Smooth muscle cell (in vitro differentiated cells): ENCODE results near the gene ACSBG1. TPM values are rescaled to one million over a fixed set of nuclear protein-coding genes. Genes with fewer than 3 reads are reported as not detected.

ENCODE experiments used
- DNase-seq: peaks from one replicate; lab custom pipeline; 2025; ENCODE audit not compliant: unreplicated experiment; lab: John Stamatoyannopoulos, UW
- H2AFZ ChIP-seq: fragments of 200-600 bp; sonication (generic); 2 replicates; pipeline ENCODE4 v1.6.0; 2016; ENCODE audit warnings: antibody characterized with exemption, low read depth, mild to moderate bottlenecking
- H3F3A ChIP-seq: fragments of 200-600 bp; sonication (generic); 2 replicates; pipeline ENCODE4 v1.6.0; 2017; ENCODE audit warnings: antibody characterized with exemption, low read depth
- H3K27ac ChIP-seq: fragments of 200-600 bp; sonication (generic); 2 replicates; pipeline ENCODE4 v1.5.1; 2016; ENCODE audit warnings: low read depth, mild to moderate bottlenecking
- H3K27me3 ChIP-seq: fragments of 200-600 bp; sonication (generic); 2 replicates; pipeline ENCODE4 v1.6.1; 2016; ENCODE audit warnings: low read depth, mild to moderate bottlenecking
- H3K36me3 ChIP-seq: fragments of 200-600 bp; sonication (generic); 2 replicates; pipeline ENCODE4 v1.5.1; 2016; ENCODE audit warnings: low read depth
- H3K4me1 ChIP-seq: fragments of 200-600 bp; sonication (generic); 2 replicates; pipeline ENCODE4 v1.5.1; 2016; ENCODE audit warnings: low read depth
- H3K4me2 ChIP-seq: fragments of 200-600 bp; sonication (generic); 2 replicates; pipeline ENCODE4 v1.6.0; 2016; ENCODE audit warnings: mild to moderate bottlenecking
- H3K4me3 ChIP-seq: fragments of 200-600 bp; sonication (generic); 2 replicates; pipeline ENCODE4 v1.5.1; 2016; ENCODE audit warnings: mild to moderate bottlenecking
- H3K79me2 ChIP-seq: fragments of 200-600 bp; sonication (generic); 2 replicates; pipeline ENCODE4 v1.6.0; 2016; ENCODE audit warnings: low read depth, mild to moderate bottlenecking
- H3K9ac ChIP-seq: fragments of 200-600 bp; sonication (generic); 2 replicates; pipeline ENCODE4 v1.6.0; 2016; ENCODE audit warnings: low read depth
- H3K9me3 ChIP-seq: fragments of 200-600 bp; sonication (generic); replicated peaks from 2 replicates; pipeline ENCODE4 v1.5.1; 2016; ENCODE audit warnings: low read depth
- H4K20me1 ChIP-seq: fragments of 200-600 bp; sonication (generic); 2 replicates; pipeline ENCODE4 v1.6.0; 2016; ENCODE audit warnings: low read depth
- WGBS: methylation state at CpG from one replicate; pipeline ENCODE4 v1.1.7; 2016; ENCODE audit warnings: low lambda C conversion rate; 5-methylcytosine and 5-hydroxymethylcytosine counted together
- polyA plus RNA-seq: library from polyadenylated mRNA; unstranded; fragments of >200 nt; fragmentation: Nextera tagmentation; extraction: Ambion mirVana; gene quantifications from 2 replicates; pipeline ENCODE4 v1.2.1, GENCODE V29; 2016
- total RNA-seq: library from RNA; depleted of rRNA; stranded (reverse); fragments of >200 nt; gene quantifications from 2 replicates; pipeline ENCODE4 v1.2.3, GENCODE V29; 2014
- TF ChIP-seq, protein P1 (sequence below): fragments of 200-600 bp; sonication (generic); IDR thresholded peaks from 2 replicates; pipeline ENCODE4 v1.5.1; 2017; ENCODE audit warnings: borderline replicate concordance, mild to moderate bottlenecking, antibody characterized with exemption; ENCODE audit not compliant: insufficient read depth, poor library complexity, severe bottlenecking

Gene ACSBG1
- total and polyA plus RNA-seq, 2 experiments from 2014 or later, result under 0.01 to 0.22 TPM

DNA sequence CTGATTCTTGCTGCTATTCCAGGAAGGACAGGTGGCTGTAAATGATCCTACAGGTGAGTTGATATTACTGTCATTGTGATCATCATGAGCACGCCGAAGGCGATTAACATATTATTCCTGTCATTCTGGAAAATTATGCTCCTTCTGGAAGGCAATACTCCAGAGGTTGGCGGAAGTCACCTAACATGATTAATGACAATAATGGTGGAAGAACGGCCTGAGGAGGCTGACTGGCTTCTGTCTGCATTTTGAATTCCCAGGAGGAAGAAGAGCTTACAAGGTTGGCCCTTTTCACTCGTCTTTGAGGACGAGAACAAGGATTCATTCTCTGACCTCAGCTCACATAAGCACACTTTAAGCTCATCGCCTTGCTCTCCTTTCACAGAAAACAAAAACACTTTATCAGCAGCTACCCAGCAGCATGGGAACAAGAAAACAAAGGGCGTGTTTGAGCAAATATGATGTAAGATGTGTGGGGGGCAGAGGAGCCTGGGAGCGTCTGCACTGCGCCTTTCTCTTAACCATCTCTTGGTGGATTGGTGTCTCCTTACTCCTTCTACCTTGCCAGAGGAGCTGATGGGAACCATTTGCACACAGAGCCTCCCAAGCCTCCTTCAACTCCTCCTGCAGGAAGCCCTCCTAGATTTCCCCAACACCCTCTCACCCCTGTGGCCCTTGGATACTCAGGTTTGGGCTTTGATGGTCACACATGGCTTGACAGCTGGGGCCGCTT is 23.0 kb downstream of the ACSBG1 start:
- Histone ChIP-seq H3K9ac (no peak overlapping the region), H3K4me3 (no peak overlapping the region), H3F3A (peaks cover 5% of the 10 kb centered on the region), H3K9me3 (no peaks in the 10 kb centered on the region), H3K27ac (no peak overlapping the region), H3K36me3 (no peaks in the 10 kb centered on the region), H2AFZ (no peak overlapping the region), H3K4me1 (peaks cover 6% of the 10 kb centered on the region), H3K79me2 (no peaks in the 10 kb centered on the region), H3K4me2 (no peak overlapping the region), H4K20me1 (no peaks in the 10 kb centered on the region), H3K27me3 (no peaks in the 10 kb centered on the region)
- TF ChIP-seq, protein P1, sequence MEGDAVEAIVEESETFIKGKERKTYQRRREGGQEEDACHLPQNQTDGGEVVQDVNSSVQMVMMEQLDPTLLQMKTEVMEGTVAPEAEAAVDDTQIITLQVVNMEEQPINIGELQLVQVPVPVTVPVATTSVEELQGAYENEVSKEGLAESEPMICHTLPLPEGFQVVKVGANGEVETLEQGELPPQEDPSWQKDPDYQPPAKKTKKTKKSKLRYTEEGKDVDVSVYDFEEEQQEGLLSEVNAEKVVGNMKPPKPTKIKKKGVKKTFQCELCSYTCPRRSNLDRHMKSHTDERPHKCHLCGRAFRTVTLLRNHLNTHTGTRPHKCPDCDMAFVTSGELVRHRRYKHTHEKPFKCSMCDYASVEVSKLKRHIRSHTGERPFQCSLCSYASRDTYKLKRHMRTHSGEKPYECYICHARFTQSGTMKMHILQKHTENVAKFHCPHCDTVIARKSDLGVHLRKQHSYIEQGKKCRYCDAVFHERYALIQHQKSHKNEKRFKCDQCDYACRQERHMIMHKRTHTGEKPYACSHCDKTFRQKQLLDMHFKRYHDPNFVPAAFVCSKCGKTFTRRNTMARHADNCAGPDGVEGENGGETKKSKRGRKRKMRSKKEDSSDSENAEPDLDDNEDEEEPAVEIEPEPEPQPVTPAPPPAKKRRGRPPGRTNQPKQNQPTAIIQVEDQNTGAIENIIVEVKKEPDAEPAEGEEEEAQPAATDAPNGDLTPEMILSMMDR, result no peak
- DNase-seq, result no peak
- WGBS, result 75% methylated on average over 12 of the region's 12 CpGs

GRCh38 chr15:78210349-78210717 is 24.0 kb downstream of the ACSBG1 start:
- H3K4me2 ChIP-seq, result no peak overlapping the region
- WGBS, result 76% methylated on average over 5 of the region's 5 CpGs
- H3K9me3 ChIP-seq, result no peaks in the 10 kb centered on the region
- H3K9ac ChIP-seq, result no peak overlapping the region
- TF ChIP-seq, protein P1, result no peak
- H4K20me1 ChIP-seq, result no peaks in the 10 kb centered on the region
- H2AFZ ChIP-seq, result no peak overlapping the region
- H3K4me3 ChIP-seq, result no peak overlapping the region
- DNase-seq, result no peak
- peak overlapping the region; percentile 69 for H3K27ac ChIP-seq
- H3F3A ChIP-seq, result peaks cover 5% of the 10 kb centered on the region
- H3K36me3 ChIP-seq, result no peaks in the 10 kb centered on the region
- H3K4me1 ChIP-seq, result peaks cover 9% of the 10 kb centered on the region
- no peaks in the 10 kb centered on the region for H3K27me3 ChIP-seq
- no peaks in the 10 kb centered on the region for H3K79me2 ChIP-seq

DNA sequence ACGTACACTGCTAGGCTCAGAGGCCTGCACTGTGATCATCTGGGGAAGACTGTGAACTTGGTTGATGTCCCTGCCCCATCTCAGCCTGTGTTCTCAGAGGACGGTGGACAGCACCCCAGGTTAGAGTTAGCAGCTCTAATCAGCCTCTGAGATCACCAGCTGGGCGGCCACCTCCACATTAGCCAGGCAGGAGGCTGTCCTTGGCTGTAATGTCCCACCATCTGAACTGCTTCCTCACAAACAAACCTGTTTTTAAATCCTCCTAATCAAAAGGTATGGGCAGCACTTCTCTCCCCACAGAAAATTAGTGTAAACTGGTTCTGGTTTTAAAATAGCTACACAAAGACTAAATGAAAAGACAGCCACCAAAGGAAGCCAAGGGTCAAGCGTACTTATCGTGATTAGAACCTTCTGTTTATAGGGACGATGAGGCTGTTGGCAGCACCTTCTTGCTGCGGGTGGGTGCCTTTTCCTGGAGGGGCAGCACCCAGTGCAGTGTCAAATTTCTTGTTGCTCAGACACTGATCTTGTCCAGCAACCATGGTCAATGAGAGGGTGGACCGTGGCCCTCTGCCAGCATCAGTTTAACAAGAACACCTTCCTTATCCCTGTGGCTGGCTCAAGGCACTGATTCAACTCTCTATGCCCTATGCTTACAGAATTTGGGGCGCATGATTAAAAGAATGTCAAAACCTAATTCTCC is 24.6 kb downstream of the ACSBG1 start:
- TF ChIP-seq, protein P1, result no peak
- Histone ChIP-seq H3F3A (peaks cover 5% of the 10 kb centered on the region), H4K20me1 (no peaks in the 10 kb centered on the region), H2AFZ (no peak overlapping the region), H3K4me2 (no peak overlapping the region), H3K27me3 (no peaks in the 10 kb centered on the region), H3K9ac (peak overlapping the region; percentile 37), H3K9me3 (no peaks in the 10 kb centered on the region), H3K4me3 (no peak overlapping the region), H3K27ac (peak overlapping the region; percentile 69), H3K36me3 (no peaks in the 10 kb centered on the region), H3K79me2 (no peaks in the 10 kb centered on the region), H3K4me1 (peaks cover 9% of the 10 kb centered on the region)
- no peak for DNase-seq
- 78% methylated on average over 9 of the region's 9 CpGs for WGBS
